HL-60 (cell line): ENCODE results near the gene NUP210.

Experiments used
- DNase-seq, 2 experiments: peaks; one replicate each; pipeline ENCODE4 v3.0.0-alpha.2; 2010 to 2020; ENCODE audit warnings: low read depth in 1 of 2, low spot score in 1 of 2
- H3K27ac ChIP-seq: fragments of 250-450 bp; sonication (Bioruptor Pico); replicated peaks from 2 replicates; pipeline ENCODE4 v1.5.1; 2020; ENCODE audit warnings: mild to moderate bottlenecking, moderate library complexity
- H3K27me3 ChIP-seq: fragments of 250-450 bp; sonication (Bioruptor Pico); 2 replicates; pipeline ENCODE4 v1.5.1; 2021; ENCODE audit warnings: mild to moderate bottlenecking, moderate library complexity; ENCODE audit not compliant: insufficient read depth, poor library complexity, severe bottlenecking
- H3K4me3 ChIP-seq: replicated peaks from 2 replicates; pipeline ENCODE4 v1.5.1; 2011; ENCODE audit warnings: mild to moderate bottlenecking, control low read depth, low read length; ENCODE audit not compliant: insufficient read depth
- GABPA ChIP-seq: IDR thresholded peaks from 2 replicates; pipeline ENCODE4 v1.6.1; 2012; ENCODE audit warnings: low read depth
- POLR2AphosphoS5 ChIP-seq: IDR thresholded peaks from 2 replicates; pipeline ENCODE4 v1.6.1; 2012; ENCODE audit warnings: low read depth
- SPI1 ChIP-seq: IDR thresholded peaks from 2 replicates; pipeline ENCODE4 v1.6.1; 2012; ENCODE audit warnings: low read depth, mild to moderate bottlenecking, borderline replicate concordance
- TF ChIP-seq, protein P1 (sequence below): IDR thresholded peaks from 2 replicates; pipeline ENCODE4 v1.6.1; 2012; ENCODE audit warnings: low read depth; ENCODE audit not compliant: insufficient replicate concordance
- TF ChIP-seq, protein P2 (sequence below): IDR thresholded peaks from one replicate; pipeline ENCODE4 v1.5.1; 2011; ENCODE audit warnings: low read length, control low read depth, inconsistent platforms; ENCODE audit not compliant: insufficient read depth

NUP210 gene

DNA sequence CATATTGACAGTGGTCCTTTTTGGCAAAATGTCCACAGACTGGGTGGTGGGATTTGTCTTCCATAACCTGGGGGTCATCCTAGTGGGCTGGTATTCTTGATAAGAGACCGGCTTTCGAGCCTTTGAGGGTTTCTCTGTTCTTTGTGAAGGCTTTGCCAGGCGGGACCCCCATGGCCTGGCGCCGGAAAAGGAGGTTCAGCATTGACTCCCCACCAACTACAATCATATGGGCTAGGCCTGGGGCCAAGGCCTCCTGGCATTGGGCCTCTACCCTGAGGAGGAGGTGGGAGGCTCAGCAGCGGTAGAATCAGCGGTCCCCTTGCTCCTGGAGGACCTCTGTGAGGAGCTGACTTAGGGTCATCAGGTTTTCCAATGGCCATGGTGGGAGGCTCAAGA is 40.2 kb upstream of the NUP210 start:
- no peak overlapping the region for H3K27ac ChIP-seq
- TF ChIP-seq, protein P1, sequence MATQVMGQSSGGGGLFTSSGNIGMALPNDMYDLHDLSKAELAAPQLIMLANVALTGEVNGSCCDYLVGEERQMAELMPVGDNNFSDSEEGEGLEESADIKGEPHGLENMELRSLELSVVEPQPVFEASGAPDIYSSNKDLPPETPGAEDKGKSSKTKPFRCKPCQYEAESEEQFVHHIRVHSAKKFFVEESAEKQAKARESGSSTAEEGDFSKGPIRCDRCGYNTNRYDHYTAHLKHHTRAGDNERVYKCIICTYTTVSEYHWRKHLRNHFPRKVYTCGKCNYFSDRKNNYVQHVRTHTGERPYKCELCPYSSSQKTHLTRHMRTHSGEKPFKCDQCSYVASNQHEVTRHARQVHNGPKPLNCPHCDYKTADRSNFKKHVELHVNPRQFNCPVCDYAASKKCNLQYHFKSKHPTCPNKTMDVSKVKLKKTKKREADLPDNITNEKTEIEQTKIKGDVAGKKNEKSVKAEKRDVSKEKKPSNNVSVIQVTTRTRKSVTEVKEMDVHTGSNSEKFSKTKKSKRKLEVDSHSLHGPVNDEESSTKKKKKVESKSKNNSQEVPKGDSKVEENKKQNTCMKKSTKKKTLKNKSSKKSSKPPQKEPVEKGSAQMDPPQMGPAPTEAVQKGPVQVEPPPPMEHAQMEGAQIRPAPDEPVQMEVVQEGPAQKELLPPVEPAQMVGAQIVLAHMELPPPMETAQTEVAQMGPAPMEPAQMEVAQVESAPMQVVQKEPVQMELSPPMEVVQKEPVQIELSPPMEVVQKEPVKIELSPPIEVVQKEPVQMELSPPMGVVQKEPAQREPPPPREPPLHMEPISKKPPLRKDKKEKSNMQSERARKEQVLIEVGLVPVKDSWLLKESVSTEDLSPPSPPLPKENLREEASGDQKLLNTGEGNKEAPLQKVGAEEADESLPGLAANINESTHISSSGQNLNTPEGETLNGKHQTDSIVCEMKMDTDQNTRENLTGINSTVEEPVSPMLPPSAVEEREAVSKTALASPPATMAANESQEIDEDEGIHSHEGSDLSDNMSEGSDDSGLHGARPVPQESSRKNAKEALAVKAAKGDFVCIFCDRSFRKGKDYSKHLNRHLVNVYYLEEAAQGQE: no peak
- no peak for TF ChIP-seq POLR2AphosphoS5
- TF ChIP-seq, protein P2, sequence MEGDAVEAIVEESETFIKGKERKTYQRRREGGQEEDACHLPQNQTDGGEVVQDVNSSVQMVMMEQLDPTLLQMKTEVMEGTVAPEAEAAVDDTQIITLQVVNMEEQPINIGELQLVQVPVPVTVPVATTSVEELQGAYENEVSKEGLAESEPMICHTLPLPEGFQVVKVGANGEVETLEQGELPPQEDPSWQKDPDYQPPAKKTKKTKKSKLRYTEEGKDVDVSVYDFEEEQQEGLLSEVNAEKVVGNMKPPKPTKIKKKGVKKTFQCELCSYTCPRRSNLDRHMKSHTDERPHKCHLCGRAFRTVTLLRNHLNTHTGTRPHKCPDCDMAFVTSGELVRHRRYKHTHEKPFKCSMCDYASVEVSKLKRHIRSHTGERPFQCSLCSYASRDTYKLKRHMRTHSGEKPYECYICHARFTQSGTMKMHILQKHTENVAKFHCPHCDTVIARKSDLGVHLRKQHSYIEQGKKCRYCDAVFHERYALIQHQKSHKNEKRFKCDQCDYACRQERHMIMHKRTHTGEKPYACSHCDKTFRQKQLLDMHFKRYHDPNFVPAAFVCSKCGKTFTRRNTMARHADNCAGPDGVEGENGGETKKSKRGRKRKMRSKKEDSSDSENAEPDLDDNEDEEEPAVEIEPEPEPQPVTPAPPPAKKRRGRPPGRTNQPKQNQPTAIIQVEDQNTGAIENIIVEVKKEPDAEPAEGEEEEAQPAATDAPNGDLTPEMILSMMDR: no peak
- TF ChIP-seq SPI1: no peak
- no peak for TF ChIP-seq GABPA
- H3K27me3 ChIP-seq: no peaks in the 10 kb centered on the region
- H3K4me3 ChIP-seq: no peak overlapping the region
- DNase-seq: no peak

DNA sequence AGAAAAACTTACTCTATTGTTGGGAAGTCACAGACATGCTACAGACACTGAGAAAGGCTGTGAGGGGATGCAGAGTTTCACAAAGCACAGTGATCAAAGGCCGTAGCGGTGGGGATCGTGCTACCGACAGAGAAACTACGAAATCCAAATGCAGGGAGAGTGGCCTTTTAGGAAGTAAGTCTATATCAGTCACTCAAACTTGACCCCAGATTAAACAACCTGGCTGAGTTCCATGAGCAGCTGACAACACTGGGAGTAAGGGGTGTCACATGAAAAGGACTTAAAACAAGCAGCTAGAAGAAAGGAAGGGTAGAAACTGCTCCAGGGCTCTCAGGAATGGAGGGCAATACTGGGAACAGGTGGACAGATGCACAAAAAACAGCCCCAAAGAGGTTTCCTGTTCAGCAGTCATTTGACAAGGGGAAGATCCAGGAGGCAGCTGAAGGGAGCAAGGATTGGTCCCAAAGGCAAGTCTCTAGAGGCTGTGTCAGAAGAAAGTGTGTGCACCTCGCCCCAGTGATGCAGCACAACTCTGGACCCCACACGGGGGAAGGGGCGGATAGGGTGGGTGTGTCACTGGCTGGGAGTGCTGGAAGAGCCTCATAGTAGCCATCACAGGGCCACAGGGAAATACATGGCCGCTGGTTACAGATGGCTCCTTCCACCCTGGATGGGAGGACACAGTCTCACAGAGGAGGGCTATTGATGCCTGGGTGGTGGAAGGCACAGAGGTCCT is 39.7 kb upstream of the NUP210 start:
- Histone ChIP-seq H3K27ac (no peak overlapping the region), H3K4me3 (no peak overlapping the region), H3K27me3 (no peaks in the 10 kb centered on the region)
- DNase-seq: no peak
- TF ChIP-seq, protein P1: no peak
- no peak for TF ChIP-seq SPI1
- TF ChIP-seq POLR2AphosphoS5: no peak
- TF ChIP-seq GABPA: no peak
- TF ChIP-seq, protein P2: no peak

DNA sequence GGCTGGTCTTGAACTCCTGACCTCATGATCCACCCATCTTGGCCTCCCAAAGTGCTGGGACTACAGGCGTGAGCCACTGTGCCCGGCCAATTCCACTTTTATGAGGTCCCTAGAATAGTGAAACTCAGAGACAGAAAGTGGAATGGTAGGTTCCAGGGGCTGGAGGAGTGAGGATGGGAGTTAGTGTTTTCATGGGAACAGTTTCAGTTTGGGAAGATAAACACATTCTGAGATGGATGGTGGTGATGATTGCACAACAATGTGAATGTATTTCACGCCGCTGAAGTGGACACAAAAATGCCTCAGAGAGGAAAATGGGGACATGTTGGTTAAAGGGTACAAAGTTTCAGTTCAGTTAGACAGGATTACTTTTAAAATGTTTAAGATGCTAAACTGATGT is 37.5 kb upstream of the NUP210 start:
- TF ChIP-seq, protein P2: no peak
- TF ChIP-seq GABPA: no peak
- TF ChIP-seq, protein P1: no peak
- no peak for TF ChIP-seq POLR2AphosphoS5
- no peak for TF ChIP-seq SPI1
- no peak for DNase-seq
- no peak overlapping the region for H3K4me3 ChIP-seq
- no peak overlapping the region for H3K27ac ChIP-seq
- H3K27me3 ChIP-seq: no peaks in the 10 kb centered on the region
